NCI-H1436 treated with DMSO at 0.1 percent for 48 hours (cell line): ENCODE measurements around the gene VGLL3.

Experiments
- DNase-seq: peaks from one replicate; lab custom pipeline; 2025; lab: John Stamatoyannopoulos, UW

Gene VGLL3

GRCh38 chr3:86949850-86950249 lies 41.1 kb downstream of the VGLL3 start:
- no peak for DNase-seq

GRCh38 chr3:86948822-86949221 lies 42.1 kb downstream of the VGLL3 start:
- DNase-seq, result no peak

GRCh38 chr3:86942206-86942605 lies 48.7 kb downstream of the VGLL3 start:
- DNase-seq, result no peak

GRCh38 chr3:86938416-86939105 lies 52.4 kb downstream of the VGLL3 start:
- DNase-seq, result no peak

- DNase-seq, result no peak
Measured at GRCh38 chr3:86937306-86937791, 53.6 kb downstream of the VGLL3 start.

GRCh38 chr3:86934851-86935250 lies 56.1 kb downstream of the VGLL3 start:
- no peak for DNase-seq

- no peak for DNase-seq
Measured at GRCh38 chr3:86930831-86931230, 60.1 kb downstream of the VGLL3 start.

- DNase-seq, result no peak
Measured at GRCh38 chr3:86930181-86930580, 60.8 kb downstream of the VGLL3 start.

GRCh38 chr3:86929046-86929445 lies 61.9 kb downstream of the VGLL3 start:
- DNase-seq, result no peak

- DNase-seq, result no peak
Measured at GRCh38 chr3:86923071-86923491, 67.9 kb downstream of the VGLL3 start.

GRCh38 chr3:86921971-86922680 lies 68.8 kb downstream of the VGLL3 start:
- DNase-seq, result no peak

- DNase-seq, result no peak
Measured at GRCh38 chr3:86914670-86915069, 76.3 kb downstream of the VGLL3 start.

GRCh38 chr3:86913160-86913559 lies 77.8 kb downstream of the VGLL3 start:
- no peak for DNase-seq

- no peak for DNase-seq
Measured at GRCh38 chr3:86895202-86895601, 95.7 kb downstream of the VGLL3 start.

- DNase-seq, result no peak
Measured at GRCh38 chr3:86890741-86891396, 100.1 kb downstream of the VGLL3 start.
